GM18526 (cell line): ENCODE results near the gene KIF6.

Source experiments
- POLR2A ChIP-seq: IDR thresholded peaks from 3 replicates; pipeline ENCODE4 v1.6.1; 2011; ENCODE audit not compliant: insufficient read length; ENCODE audit errors: extremely low read depth

KIF6 gene

DNA sequence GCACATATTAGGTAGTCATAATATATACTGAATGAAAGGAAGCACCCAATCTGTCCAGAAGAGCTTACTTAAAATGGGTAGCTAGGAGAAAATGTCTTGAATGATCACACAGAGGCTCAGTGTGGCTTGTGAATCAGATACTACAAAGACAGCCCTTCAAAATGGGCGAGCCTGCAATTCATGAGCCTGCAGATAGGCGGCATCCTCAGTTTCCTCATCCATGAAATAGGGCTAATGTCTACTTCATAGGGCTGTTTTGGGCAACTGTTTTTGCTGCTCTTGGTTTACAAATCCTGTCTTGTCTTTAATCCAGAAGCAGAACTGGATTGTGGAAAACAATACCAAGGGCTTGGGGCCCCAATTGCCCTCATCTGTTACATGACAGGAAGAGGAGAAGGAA lies 273.4 kb downstream of the KIF6 start:
- TF ChIP-seq POLR2A: no peak

DNA sequence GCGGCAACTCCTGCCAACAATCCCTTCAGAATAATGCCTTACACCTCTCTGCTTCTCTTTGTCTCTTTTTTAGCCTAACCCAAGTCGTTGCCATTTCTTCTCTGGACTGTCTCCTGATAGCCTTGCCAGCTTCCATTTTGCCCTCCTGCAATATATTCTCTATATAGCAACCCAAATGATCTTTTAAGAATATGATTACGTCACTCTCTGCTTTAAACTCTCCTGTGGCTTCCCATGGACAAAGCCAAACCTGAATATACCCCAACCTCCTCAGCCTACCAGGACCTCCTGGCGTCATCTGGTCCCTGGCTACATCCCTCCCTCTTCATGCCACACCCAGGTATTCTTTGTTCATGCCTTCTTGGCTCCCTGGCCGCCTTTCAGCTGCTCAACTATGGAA lies 276.2 kb downstream of the KIF6 start:
- TF ChIP-seq POLR2A: no peak

DNA sequence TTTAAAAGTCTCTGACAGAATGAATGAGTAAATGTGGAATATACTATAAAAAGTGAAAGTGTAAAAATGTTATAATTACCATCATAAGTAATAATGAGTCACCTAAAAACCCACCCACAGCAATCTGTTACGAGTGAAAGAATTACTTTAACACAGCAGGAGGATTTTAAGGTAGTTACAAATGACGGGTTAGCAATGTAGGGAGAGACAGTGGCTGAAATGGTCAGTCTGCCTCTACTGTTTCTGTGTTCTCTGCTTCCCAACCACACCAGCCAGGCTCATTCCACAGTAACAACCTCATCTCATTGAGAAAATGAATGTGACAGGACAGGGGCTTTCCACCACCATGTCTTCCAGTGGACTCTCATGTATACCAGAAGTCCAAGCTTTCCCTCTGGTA lies 278.3 kb downstream of the KIF6 start:
- no peak for TF ChIP-seq POLR2A

DNA sequence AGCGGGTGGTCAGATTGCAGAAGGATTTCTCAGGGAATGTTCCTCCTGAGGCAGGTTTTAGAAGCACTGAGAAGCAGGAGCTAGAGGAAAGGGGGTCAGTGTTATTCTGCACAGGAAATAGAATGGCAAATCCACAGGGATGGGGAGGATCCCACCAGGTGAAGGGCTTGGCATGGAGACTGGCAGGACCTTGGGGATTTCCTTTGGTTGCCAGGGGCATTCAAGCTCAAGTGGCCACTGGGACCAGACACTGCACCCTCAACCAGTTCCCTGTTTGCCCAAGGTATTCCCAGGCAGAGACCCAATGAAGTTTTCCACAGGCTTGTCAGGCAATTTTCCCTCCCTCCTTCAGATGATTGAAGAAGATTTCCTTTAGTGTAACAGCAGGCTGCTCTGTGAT lies 279.5 kb downstream of the KIF6 start:
- no peak for TF ChIP-seq POLR2A

DNA sequence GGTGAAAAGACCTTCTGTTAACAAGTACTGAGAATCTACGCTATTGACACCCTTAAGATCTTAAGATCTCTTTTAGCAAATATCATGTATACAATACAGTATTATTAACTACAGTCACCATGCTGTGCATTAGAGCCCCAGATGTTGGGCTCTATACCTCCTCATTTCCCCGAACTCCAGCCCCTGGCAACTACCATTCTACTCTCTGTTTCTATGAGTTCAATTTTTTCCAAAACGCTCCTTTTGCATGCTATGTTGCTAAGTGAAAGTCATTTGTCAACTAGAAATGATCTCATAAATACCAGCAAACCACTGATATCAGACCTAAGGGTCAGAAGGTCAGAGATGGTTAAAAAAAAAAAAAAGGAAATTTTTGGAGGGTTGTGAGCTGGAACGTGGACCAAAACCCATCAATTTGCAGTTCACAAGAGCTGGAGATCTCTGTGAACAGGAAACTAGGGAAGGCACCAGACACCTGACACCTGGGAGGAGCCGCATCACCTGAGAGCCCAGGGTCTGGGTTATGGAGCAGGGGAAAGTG lies 280.7 kb downstream of the KIF6 start:
- no peak for TF ChIP-seq POLR2A

DNA sequence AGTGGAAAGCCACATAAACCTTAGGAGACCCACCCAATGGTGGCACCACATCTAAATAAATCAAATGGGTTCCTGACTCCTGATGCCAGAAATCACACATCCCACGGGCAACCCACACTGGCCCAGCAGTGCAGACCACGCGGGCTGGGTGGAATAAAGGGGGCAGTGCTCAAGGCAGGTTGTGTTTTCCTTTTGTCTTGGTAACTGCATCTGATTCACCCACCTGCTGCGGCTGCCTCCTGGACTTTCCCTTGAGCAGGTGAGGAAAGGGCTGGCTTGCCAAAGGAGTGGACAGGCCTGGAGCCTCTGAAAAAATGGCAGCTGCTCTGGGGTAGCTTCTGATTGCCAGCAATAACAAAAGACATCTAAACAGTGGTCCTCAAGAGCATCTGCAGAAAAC lies 283.2 kb downstream of the KIF6 start:
- no peak for TF ChIP-seq POLR2A

DNA sequence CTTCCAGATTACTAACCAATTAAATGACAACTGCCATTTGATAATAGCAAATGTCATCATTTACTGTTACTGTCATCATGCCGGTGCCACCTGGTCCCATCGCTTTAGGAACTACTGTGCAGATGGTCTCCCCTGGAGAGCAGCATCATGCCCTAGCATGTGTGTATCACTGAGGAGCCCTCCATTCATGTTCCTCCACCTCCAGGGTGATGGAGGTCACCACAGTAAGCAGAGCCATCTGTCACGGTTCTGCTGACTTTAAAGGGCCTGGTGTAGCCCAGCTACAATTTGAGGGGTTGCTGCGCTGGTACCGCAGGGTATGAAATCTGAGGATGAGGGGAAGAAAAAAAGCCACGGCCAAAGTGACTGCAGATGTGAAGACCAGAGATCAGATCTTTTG lies 283.9 kb downstream of the KIF6 start:
- TF ChIP-seq POLR2A: no peak

DNA sequence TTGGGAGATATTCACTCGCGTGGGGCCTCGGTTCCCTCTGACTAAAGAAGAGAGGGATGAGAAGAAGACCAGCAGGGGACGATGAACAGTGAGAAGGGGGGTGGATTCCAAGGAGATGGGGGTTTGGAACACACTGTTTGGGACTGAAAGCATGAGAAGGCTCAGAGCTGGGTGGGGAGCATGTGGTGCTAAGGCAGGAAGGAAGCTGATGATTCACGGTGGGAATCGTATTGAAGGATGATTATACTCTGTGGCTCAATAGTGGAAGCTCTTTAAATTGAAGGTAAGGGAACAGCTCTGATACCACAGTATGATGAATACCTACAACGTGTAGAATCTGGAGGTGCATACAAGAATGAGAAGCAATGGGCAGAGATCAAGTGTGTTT lies 285.2 kb downstream of the KIF6 start:
- TF ChIP-seq POLR2A: no peak

DNA sequence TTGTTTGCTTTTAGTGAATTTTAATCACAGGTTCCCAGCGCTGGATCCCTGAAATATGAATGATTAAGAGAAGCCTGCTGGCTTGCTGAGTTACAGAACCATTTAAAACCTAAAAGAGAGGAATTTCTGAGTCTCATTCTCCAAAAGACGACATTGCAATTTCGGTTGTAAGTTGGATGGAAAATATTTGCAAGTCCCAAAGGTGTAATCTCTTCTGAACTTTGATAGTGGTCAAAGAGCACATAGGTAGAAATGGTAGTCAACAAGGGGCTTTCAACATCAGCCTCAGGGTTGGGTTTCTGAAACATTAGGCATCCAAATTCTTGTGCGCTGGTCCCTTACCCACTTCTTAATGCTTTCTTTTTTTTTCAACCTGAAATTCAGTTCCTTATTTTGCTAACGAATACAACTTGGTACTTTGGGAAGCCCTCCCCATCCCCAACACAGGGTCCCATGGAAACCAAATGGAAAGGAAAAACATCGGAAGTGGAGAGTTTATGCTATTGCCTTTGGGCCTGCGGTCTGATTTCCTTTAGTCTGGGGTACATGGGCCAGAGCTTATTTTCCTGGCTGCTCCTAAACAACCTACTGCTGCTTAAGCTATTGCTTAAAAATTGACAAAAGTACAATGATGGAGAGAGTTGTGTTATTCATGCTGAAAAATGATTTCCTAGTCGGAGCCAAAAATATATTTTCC lies 285.7 kb downstream of the KIF6 start:
- TF ChIP-seq POLR2A: no peak

DNA sequence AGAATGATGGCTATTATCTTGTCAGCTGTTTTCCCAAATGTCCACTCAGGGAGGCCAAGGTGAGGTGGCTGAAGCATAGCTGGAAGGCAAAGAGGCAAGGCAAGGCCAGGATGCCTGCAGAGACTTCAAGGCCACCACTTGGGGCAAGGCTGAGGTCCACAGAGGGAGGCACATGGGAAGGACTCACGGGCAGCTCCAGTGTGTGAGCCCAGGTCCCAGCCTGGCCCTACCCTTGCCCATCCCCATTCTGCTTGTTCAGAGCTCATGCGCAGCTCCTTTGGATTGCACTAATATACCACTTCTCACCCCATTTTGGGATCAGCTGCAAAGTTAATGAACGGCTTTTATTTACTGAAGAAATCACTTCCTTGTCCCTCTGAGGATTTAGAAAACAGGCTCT lies 291.6 kb downstream of the KIF6 start:
- TF ChIP-seq POLR2A: no peak

DNA sequence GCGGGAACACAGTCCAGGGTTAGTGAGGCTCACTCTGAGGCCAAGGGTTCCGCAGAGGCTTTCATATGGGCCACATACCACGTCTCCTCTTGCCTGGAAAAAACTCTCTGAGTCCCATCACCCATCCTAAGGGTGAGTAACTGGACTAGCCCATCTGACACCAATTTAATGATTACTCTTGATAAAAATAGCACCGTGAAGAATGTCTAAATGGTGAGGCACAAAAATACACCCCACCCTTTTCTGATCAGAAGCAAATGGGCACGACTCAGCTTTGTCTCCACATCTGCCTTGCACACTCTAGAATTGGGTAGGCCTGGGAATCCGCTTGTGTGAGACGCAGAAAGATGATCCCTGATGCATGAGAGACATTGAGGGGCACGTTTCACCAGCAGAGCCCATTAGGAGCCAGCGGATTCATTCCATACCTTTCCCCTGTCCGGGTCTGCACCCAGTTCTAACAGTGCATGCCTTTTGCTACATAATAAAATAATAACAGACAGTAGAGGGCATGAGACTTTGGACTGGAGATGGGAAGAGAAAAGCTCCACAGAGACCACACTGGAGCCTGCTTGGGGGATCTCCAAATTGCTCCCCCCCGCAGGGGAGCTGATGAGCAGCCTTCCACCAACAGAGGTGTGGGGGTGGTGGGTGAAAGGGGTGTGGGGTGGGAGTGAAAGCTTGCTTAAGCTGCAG lies 292.7 kb downstream of the KIF6 start:
- TF ChIP-seq POLR2A: no peak

DNA sequence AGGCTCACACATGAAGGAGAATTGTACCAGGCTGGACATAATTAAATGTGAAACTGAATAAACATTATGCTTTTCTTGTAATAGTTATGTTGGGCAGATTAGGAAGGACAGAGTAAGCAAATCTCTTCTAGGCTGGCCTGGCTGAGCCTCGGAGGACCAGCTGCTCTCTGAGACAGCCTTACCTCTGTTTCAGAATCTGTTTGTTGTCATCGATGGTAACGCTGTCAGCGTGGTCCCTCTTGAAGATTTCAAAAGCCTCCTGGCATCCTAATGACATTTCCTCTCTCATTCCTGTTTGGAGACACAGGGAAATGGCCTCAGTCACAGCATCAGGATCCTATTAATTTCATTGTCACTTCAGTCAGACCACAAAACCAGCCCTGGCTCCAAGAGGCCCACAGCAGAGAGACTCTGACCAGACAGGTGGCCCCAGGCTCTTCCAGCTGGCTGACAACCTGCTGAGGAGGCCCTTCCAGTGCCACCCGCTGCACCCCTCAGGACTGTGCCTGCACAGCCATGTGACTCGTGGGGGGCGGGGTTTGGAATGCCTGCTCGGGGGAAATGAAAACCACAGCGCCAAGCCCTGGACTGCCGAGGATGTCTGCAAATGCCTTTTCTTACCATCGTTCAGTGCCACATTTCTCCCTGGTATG lies 294.2 kb downstream of the KIF6 start:
- no peak for TF ChIP-seq POLR2A

DNA sequence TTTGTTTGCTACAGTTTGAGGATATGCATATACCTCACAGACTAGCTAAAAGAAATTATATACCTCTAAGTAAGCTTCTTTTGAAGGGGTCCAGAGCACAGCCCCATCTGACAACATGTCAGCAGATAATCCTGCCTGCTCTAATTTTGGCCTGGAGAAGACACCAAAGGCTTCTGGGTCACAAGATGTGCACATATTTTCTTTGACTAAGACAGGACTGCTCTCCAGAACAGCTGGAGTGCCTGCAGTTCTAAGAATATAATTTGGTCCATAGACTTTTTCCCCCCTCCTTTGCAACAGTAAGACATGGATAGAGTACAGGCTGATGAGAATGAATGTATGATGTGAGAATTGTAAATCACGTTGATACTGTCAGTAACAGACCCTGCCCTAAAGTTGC lies 294.8 kb downstream of the KIF6 start:
- TF ChIP-seq POLR2A: no peak

DNA sequence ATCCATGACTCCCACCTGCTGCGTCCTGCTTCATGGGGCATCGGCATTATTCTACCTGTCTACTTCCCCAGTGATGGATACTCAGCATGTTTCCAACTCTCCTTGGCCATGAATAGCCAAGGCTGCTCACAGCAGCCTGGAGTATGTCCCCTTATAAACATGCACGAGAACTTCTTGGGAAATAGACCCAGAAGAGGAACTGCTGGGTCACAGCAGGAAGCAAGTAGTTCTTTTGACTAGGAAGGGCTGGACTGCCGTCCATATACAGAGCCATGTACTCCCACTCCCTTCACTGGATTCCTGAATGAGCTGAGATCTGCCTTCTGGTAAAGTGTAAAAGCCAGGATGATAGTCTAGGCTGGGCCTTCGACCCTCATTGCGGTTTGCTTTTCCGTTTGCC lies 296.4 kb downstream of the KIF6 start:
- no peak for TF ChIP-seq POLR2A

DNA sequence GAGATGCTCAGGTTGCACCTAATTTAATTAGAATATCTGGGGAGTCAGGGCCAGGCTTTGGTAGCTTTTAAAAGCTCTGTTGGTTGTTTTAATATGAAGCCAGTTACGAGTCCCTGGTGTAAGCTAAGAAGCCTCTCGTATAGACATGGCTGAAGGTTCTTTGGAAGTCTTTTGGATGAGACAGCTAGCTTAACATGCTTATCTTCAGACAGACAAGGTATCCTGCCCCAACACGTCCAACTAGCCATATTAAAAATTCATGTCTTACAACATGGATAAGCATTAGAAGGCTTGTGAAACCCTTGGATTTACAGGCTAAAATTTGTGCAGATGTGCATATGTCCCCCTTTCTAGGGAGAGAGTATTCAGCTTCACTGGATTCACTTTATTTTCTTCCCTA lies 297.1 kb downstream of the KIF6 start:
- no peak for TF ChIP-seq POLR2A

DNA sequence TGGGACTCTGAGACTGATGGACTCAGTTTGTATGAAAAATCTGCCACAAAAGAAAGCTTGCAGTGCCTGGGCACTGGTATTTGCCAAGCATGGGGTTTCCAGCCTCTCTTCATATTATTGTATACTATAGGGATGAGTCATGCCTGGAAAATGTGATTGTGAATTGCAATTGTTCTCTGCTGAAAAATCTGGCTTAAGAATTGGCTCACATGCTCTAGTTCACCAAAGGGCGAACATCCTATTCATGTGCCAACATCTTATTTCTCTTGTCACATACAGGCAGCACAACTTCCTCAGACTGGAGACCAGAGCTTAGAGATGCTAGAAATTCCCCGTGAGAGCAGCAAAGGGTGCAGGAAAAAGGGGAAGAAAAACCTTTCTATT lies 299.1 kb downstream of the KIF6 start:
- TF ChIP-seq POLR2A: no peak
